NCI-H128 (cell line): ENCODE data around the gene TTL.
A peak's percentile ranks its signal among the peaks of the same experiment; 100 is the strongest.
"Not testable (repeated sequence)": the region's sequence is repeated elsewhere in the genome, so short reads cannot be mapped to it uniquely, and the experiment has no call there.

Experiments used
- DNase-seq: peaks from one replicate; lab custom pipeline; 2025; ENCODE audit not compliant: unreplicated experiment; lab: John Stamatoyannopoulos, UW

TTL gene

DNA sequence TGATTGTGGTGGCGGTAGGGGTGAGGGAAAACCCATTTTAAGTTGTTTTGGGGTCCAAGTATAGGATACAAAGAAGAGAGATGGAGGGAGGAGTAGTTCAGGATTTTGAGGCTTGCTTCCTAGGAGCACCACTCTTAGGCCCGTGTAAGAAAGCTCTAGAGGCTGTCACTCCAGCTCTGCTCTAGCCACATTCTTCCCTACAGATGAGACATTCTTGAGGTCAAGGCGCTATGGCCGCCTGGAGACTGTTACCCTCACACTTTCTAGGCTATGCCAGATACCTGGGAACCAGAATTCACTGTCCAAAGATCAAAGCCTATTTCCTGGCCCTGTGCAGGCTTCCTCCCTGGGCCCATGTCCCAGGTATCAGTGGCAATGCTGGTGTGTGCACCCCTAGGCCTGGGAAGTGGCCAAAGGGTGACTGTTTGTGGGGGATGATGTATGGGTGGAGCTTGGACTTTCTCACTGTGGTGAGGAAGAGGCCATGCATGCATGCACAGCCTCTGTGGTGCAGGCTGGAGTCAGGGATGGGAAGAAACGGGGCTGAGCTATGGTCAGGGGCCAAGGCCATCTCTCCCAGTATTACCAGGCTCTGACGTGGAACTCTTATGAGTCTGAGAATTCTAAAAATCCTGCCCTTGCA is 7.0 kb upstream of the TTL start:
- DNase-seq: no peak

DNA sequence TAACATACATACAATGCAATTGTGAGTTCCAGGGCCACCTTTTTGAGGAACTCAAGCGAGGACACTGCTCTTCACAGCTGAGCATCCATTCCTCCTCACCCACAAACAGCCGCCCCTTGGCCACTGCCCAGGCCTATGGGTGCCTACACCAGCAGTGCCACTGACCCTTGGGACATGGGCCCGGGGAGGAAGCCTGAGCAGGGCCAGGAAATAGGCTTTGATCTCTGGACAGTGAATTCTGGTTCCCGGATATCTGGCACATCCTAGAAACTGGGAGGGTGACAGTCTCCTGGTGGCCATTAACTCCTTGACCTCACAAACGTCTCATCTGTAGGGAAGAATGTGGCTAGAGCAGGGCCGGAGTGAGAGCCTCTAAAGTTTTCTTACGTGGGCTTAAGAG is 5.5 kb upstream of the TTL start:
- DNase-seq: no peak

- DNase-seq: no peak
Observed at GRCh38 chr2:112480530-112481049, 1.4 kb upstream of the TTL start.

DNA sequence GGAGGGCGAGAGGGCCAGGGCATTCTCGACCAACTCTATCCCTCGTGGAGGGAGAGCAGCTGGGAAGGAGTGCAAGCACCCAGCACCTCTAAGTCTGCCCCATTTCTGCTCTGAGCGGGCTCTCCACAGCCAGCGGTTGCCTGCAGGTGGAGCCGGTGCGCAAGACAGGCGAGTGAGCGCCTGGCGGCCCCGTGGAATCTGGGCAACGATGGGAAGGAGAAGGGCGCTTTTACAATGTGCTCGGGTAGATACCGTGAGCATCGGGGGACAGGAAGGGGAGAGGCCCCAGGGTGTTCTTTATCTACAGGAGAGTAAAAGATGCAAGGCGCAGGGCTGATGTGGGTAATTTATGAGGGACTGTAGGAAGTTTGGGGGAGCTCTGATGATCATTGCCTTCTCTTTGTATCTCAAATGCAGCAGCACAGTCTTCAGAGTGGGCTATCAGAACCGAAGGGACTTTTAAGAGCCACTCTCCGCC is 867 bp upstream of the TTL start:
- DNase-seq: peak; percentile 84

GRCh38 chr2:112482309-112483041 is 519 bp downstream of the TTL start:
- DNase-seq: peak; percentile 22

DNA sequence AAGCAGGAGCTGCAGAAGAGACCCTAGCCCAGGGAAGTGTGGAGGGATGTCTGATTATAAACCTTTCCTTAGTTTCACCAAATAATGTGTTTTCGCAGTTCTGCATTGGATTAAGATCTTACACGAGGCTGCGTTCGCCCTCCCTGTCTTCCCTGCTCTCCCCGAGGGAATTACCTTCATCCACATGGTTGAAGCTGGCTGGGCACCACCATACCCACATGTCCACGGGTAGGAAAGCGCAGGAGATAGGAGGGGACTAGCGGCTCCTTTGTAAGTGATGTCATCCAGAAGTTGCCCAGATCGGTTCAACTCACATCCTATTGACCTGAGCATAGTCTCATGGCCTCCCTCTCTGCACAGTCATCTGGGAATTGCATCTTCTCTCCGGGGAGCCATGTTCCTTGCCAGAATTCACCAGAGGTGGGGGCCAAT is 1.1 kb downstream of the TTL start:
- no peak for DNase-seq

DNA sequence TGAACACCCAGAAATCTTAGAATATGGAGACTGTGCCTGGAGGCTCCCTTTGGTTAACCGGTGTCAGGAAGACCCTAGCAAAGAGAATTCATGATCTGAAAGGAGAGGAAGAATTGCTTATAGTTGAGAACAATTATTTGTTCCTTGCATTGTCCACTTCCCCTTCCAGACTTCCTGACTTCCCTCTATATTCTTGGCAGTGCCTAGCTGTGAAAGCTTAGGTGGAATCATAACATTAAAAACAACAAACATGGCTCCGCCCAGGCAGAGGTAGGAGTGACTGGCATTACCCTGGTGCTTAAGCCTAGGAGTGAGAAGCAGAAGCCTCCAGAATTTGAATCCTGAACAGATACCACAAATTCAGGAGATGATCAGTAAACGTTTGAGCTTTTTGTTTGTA is 1.9 kb downstream of the TTL start:
- no peak for DNase-seq

DNA sequence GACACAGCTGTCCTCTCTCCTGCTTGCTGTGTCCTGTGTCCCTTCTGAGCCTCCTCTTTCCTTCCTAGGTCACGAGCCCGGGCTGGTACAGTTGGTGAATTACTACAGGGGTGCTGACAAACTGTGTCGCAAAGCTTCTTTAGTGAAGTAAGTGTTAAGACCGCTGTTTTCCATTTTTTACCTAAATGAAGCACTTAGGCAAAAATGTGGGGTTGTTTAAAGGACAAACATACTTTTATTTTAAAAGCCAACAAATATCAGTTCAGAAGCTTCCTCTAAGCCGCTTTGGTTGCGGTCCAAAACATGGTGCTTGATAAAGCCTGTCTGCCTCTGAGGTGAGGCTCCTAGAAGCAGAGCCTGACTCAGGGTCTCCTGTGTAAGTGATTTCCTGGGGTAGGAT is 3.9 kb downstream of the TTL start:
- DNase-seq: no peak

DNA sequence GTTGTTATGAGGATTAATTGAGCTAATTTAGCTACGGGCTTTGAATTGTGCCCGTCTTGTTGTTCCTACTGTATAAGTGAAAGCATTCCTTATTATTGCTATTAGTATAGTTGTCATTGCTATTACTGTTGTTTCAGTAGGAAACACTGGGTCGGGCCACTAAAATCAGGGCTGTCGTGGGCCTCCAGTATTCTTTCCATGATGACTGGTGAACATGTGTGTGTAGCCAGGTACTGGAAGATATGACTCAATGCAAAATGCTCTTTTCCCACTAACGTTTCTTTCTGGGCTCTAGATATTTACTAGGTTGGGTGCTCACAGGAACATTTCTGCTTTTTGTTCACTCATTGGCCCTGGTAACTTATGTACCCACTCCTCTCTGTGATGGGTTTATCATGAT is 4.9 kb downstream of the TTL start:
- DNase-seq: no peak

- DNase-seq: no peak
Observed at GRCh38 chr2:112487444-112487961, 5.5 kb downstream of the TTL start.

DNA sequence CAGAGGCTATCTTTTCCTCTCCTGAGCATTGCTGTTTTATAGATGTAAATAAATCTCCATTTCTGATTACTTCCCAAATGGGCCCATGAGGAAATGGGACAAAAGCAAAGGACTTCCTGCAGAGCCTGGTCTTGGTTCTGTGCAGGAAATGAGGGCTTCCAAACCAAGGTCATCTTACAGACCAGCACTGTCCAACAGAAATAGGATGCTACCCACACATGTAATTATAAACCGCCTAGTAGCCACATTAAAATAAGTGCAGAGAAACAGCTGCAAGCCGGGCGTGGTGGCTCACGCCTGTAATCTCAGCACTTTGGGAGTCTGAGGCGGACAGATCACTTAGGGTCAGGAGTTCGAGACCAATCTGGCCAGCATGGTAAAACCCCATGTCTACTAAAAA is 6.2 kb downstream of the TTL start:
- DNase-seq: no peak

DNA sequence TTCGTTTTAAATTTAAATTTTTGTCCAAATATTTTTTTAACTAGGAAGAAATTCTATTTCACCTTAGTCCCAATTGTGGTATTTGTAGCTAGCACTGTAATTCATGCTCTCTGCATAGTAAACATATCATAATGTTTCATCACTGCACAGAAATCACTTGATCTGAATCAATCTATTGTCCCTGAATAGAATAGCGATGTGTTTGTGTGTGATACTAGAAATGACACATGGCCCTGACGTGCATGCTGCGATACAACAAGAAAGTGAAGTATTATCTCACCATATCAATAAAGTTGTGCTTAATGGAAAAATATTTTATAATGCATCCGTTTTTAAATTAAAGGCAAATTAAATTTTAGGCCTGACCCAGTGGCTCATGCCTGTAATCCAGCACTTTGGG is 10.0 kb downstream of the TTL start:
- no peak for DNase-seq

DNA sequence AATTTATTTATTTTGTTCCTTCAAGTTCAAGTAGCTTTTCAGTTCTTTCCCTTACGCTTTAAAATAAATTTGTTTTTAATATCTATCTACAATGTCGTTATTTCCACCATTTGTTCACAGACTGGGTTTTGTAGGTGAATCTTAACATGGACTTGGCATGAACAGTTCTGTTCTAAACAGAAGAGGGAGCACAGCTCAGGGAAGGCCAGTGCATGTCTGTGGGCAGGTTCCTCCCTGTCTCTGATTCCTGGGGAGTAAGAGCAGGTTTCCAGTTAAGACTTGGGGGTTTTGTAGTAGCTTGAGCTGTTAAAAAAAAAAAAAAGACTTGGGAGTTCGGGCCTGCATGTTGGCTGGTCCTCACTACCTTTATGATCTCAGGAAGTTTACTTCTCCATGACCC is 11.1 kb downstream of the TTL start:
- no peak for DNase-seq

- no peak for DNase-seq
Observed at GRCh38 chr2:112493858-112494648, 12.1 kb downstream of the TTL start.

DNA sequence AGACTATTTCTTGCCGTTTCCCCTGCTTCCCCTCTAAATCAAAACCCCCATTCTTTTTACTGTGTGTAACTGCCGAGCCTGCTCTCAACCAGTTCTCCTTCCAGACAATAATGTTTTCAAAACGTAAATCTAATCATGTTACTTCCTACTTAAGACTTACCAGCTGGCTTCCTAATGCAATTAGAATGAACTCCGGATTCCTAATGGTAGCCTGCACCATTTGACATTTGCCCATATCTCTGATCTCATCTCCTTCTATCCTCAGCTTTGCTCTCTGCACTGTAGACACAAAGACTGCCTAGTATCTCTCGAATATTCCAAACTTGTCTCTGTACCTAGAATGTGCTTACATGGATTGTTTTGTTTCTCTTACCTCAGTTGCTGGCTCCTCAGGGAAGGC is 12.9 kb downstream of the TTL start:
- DNase-seq: no peak

GRCh38 chr2:112495878-112496277 is 13.9 kb downstream of the TTL start:
- DNase-seq: not testable (repeated sequence)

DNA sequence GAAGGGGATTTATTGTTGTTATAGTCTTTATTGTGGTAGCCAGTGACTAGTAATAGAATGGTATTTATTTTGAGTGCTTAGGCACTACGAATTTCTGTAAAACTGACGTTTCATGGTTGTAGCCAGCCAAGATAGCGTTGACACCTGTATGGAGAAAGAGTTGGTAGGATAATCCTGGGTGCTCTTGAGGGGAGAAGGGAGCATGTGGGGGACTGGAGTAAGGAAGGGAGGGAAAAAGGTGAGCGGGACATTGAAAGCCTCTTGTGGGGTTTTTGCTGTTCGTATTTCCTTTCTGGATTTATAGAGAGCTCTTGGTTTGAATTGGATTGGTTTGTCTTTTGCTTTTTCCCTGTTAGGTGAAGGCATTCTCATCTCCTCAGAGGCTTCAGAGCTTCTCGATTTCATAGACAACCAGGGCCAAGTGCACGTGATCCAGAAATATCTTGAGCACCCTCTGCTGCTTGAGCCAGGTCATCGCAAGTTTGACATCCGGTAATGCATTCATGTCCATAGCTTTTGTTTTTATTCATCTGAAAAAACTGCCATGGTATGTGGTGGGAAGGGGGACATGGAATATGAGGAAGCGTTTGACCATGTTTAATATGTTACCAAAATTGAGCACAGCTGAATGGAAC is 19.0 kb downstream of the TTL start:
- not testable (repeated sequence) for DNase-seq

DNA sequence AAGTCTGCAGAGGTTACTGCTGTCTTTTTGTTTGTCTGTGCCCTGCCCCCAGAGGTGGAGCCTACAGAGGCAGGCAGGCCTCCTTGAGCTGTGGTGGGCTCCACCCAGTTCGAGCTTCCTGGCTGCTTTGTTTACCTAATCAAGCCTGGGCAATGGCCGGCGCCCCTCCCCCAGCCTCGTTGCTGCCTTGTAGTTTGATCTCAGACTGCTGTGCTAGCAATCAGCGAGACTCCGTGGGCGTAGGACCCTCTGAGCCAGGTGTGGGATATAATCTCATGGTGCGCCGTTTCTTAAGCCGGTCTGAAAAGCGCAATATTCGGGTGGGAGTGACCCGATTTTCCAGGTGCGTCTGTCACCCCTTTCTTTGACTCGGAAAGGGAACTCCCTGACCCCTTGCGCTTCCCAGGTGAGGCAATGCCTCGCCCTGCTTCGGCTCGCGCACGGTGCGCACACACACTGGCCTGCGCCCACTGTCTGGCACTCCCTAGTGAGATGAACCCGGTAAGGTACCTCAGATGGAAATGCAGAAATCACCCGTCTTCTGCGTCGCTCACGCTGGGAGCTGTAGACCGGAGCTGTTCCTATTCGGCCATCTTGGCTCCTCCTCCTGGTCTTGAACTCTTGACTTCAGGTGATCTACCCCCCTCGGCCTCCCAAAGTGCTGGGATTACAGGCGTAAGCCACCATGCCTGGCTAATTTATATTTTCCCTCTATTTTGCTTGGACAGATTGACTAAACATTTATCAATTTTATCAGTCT is 27.5 kb downstream of the TTL start:
- not testable (repeated sequence) for DNase-seq

GRCh38 chr2:112516801-112517200 is 34.8 kb downstream of the TTL start:
- no peak for DNase-seq

DNA sequence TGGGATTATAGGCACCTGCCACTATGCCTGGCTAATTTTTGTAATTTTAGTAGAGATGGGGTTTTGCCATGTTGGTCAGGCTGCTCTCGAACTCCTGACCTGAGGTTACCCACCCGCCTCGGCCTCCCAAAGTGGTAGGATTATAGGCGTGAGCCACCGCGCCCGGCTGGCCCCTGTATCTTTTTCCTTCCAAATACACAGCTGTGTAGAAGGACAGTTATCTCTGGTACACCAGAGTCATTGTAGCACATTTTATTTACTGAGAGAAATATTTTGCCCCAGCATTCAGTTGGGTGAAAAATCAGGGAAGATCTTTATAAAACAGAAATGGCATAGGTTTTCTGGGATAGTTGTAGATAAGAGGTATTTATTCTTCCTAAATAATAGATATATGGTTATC is 36.9 kb downstream of the TTL start:
- DNase-seq: no peak
